ENCODE data around the gene FXYD4.

FXYD4 gene

DNA sequence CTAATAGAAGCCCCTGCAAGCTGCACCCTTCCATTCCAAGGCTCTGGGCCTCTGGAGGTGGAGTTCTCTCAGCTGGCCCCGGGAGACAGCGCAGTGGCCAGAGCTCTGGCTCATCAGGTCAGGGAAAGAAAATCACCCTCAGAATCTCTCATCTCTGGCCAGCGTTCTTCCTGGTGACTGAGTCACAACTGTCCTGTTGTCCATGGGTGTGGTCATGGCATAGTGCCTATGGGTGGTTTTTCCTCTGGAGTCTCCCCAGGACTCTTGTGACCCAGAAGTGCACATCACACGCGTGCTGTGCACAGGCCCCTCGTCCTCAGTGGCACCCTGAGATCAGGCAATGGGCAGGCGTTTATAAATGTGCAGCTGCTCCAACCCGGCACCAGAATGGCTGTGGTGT, 27.4 kb upstream of the FXYD4 start:
- DNase-seq (ENCODE audit: low spot score) = no peak

DNA sequence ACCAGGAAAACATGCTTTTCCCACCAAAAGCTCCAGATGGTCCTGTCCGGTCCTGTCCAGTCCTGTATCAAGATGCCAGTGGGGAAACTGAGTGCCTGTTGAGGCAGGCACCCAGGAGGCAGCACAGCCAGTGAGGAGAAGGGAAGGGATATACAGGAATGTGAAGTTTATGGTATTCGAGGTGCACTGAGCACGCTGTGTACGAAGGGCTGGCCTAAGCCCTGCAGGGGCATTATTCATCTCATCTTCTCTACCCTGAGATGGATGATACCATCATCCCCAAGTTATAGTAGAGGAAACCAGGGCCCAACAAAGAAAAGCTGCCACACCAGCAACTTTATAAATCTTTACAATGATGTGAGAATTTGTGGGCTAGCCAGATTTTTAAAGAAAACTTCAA, 23.4 kb upstream of the FXYD4 start:
- DNase-seq (ENCODE audit: low spot score) = no peak

DNA sequence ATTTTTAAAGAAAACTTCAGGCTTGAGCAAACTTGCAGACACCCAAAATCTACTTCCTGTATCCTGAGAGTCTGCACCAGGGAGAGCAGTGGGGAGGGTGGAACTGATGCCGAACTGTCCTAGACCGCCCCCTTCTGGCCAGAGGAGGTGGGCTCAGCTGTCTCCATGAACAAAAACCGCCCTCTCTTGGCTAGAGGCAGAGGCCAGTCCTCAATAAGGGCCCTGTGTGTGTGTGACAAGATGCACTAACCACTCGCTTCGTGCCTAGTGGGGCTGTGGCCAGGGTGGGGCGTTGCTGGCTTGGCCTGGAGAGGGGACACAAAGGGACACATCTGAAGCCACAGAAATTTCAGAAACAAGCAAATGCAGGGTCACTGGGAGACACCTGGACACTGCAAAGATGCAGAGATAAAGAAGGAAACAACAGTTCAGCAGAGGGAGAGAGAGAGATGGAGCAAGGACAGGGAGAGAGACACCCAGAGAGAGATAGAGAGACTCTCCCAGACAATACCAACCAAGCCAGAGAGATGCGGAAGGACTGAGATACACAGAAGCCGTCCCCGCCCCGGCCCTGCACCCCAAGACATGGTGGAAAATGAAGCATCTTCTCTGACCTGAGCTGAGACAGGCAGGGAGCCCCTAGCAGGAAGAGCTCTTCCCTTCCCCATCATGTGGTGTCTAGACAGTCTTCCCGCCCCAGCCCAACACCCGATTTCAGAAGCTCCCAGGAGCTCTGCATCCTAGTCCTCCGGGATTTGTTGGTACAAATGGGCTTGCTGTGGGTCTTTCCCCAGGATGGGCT, 22.7 kb upstream of the FXYD4 start:
- peak; percentile 91 for DNase-seq (ENCODE audit: low spot score)

DNA sequence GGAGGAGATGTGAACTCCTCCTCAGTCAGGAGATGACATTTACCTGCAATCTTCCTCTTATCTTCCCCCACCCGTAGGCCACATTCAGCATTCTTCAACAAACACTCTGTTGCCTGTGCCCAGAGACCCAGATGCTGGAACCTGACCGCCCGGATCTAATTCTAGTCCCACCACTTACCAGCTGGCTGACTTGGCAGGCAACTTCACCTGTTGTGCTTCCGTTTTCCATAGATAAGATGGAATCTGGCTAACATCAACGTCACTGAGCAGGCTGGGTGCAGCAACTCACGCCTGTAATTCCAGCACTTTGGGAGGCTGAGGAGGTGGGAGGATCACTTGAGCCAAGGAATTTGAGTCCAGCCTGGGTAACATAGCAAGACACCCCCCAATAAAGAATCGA, 21.3 kb upstream of the FXYD4 start:
- DNase-seq (ENCODE audit: low spot score) = no peak

DNA sequence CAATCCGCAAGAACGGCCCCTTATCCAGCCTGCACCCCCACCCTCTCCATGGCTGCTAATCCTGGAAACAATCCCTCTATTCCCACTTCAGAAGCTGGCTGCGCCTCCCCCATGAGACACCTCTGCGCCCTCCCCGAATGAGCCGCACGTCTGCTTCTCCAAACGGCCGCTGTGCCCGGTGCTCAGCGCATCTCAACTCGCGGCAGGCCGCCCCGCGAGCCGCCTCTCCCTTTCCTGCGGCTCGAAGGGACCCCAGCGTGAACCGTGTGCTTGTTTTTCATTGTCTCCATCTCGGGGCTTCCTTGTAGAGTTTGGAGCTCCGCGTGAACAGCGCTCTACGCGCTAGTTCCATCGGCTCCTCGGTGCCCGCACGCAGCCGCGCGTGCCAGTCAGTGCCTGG, 20.8 kb upstream of the FXYD4 start:
- no peak for DNase-seq (ENCODE audit: low spot score)

DNA sequence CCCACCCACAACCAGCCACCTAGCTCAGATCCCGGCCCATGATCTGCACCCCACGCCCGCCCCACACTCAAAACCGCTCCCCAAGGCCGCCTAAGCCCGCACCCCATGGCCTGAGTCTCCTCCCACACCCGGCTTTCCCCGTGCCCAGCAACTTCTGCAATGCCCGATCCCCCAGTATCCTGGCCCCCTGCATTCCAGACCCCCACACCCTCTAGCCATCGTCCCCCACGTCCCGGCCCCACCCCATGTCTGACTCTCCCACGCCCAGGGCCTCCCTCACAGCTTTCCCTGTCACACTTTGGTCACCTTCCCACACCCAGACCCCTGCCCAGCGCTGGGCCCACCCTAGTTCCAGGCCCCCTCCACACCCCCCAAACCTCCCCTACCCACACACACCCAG, 20.1 kb upstream of the FXYD4 start:
- DNase-seq (ENCODE audit: low spot score) = no peak

DNA sequence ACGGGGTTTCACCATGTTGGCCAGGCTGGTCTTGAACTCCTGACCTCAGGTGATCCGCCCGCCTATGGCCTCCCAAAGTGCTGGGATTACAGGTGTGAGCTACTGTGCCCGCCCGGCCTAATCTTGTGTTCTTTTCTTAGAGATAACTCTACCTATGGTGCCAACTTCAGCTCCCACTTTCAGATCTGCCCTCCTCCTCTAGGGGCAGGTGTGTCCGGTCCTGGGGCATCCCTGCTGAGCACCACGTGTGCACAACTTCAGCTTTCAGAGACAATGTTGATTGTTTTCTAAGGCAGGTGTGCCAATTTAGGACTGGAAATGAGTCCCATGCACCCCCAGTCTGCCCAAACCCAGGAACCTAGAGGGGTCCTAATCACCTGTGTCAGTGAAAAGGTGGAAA, 18.5 kb upstream of the FXYD4 start:
- DNase-seq (ENCODE audit: low spot score) = no peak

DNA sequence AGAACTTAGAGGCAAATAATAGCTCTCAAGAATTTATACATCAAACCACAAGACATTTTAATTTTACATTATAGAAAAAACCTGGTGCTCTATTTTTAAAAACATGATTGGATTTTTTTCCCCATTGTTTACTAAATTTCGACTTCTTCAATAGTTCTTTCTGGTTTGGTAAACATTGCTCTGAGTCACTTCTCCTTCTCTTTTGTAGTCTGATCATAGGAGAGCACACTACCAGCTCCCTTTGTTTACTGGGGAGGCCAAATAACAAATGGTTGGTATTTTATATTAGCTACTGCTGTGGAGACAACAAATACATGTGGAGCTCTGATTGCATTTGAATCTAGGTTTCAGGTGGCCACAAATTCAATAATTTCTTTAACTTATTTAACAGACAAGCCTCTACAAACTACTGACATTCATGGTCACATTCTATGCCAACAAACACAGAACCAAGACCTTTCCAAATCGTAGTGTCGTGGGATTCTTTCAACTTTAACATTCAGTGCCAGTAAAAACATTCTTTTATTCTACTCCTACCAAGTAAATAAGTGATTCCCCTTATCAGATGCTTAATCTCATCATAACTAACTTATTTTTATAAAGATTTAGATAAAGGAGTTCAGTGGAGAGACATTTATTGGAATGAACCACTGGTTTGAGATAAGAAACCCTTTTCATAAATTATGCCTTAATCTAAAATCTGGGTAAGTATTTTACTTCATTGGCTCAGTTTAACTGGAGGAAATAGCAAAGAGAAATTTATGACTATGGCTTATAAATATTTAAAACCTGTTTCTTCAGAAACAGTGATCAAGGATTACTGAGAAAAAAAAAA, 17.7 kb upstream of the FXYD4 start:
- no peak for DNase-seq (ENCODE audit: low spot score)

DNA sequence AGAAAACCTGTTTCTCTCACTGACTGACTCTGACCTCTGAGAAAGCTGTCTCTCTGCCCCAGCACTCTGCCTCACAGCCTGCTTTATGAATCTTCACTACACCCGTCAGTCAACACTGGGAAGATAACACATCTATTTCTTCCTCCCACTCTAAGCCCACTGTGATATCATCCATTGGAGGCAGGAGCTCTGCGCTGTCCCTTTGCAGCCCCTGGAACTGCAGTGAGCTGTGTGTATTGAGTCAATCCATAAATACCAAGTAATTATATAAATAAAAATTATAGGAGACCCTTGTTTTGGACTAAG, 17.2 kb upstream of the FXYD4 start:
- DNase-seq (ENCODE audit: low spot score) = no peak

DNA sequence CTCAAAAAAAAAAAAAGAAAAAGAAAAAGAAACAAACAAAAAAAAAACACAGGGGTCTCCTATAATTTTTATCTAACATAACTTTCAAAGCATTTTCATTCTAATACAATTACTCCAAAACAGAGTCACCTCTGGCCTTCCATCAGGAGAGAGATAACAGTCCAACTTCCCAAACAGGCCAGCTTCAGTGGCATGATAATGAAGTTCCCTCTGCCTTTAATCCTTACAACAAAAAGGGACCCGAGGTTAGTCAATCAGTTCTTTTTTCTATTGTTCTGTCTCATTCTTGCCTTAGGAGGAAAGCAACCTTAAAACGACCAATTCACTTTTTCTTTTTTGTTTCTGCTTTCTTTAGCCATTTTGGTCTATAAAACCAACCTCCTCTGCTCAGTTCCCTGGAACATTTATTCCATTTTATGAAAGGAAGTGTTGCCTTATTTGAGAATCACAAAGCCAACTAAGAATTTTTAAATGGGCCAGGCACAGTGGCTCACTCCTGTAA, 16.5 kb upstream of the FXYD4 start:
- no peak for DNase-seq (ENCODE audit: low spot score)

DNA sequence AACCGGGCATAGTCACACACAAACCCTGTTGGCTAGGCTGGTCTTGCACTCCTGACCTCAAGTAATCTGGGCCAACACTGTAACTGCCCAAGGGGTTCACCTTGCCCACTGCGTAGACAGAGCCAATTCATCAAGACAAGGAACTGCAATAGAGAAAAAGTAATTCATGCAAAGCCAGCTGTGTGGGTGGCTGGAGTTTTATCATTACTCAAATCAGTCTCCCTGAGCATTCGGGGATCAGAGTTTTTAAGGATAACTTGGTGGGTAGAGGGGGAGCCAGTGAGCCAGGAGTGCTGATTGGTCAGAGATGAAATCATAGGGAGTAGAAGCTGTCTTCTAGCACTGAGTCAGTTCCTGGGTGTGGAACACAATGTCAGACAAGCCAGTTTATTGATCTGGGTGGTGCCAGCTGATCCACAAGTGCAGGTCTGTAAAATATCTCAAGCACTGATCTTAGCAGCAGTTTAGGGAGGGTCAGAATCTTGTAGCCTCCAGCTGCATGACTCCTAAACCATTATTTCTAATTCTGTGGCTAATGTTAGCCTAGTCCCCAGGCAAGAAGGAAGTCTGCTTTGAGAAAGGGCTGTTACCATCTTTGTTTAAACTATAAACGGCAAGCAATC, 15.6 kb upstream of the FXYD4 start:
- no peak for DNase-seq (ENCODE audit: low spot score)

DNA sequence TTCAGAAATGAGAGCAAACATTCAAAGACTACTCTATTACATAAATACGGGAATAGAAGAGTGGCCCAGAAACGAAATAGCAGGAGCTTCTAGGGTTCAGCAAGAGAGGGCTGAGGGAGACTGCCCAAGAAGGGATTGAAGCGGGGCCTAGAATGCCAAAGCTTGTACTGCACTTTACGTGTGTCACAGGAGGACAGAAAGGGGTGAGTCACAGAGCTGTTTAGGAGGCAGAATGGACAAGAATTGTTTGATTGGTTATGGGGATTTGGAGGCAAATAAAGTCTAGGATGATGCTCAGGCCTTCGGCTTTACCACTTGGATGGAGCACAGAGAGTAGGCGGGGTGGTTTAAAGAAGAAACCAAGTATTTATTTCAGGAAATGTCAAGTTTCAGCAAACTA, 11.3 kb upstream of the FXYD4 start:
- DNase-seq (ENCODE audit: low spot score) = no peak

DNA sequence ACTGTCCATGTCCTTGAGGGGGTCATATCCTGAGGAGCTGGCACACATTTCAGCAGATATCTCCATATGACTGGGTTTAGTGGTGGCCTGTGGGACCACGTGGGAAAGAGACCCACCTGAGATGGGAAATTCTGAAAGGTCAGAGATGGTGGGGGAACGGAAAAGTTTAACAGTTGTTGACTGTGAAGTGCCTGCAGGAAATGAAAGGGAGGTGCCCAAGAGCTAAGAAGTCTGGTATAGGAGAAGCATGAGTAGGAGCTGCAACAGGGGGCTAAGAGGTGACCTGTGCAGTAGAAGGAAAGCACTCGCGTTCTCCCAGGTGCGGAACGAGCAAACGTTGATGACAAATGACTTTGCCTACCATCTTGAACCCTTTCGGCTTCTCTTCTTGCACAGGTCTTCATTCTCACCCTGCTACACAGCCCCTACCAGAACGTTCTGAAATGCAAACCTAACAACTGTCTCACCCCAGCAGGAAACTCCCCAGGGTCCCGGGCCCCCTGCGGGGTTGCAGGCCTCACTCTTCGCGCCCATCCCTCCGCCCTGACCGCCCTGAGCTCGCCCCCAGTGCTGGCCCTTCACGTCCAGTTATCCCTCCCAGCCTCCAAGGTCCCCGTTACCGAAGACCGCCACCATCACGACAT, 9.8 kb upstream of the FXYD4 start:
- no peak for DNase-seq (ENCODE audit: low spot score)

DNA sequence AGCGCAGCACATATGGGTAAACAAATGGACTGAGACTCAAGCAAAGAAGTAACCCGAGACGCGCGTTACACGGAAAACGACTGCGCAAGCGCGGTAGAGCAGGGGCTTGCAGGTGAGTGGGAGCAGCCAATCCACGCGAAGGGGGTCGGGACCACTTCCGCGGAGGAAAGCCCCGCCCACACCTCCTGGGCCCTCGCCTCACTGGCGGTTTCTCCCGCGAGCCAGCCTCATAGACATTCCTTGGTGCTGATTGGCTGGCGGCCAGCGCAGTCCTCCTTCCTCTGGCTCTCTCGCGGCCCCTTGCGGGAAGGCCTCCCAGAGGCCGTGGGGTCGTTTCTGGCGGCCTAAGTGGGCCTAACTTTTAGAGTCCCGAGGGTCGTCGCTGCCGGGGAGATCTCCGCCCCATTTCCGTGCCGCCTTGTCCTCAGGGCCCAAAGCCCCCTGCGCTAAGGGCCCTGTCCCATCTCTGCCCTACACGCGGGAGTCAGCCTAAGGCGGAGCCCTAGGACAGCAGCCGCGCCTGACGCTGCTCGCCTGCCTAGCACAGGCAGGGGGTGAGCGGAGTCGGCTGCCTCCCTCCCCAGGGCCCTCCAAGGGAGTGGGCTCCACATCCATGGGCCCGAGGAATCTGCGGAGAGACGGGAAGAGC, 9.1 kb upstream of the FXYD4 start:
- DNase-seq (ENCODE audit: low spot score) = peak; percentile 85

DNA sequence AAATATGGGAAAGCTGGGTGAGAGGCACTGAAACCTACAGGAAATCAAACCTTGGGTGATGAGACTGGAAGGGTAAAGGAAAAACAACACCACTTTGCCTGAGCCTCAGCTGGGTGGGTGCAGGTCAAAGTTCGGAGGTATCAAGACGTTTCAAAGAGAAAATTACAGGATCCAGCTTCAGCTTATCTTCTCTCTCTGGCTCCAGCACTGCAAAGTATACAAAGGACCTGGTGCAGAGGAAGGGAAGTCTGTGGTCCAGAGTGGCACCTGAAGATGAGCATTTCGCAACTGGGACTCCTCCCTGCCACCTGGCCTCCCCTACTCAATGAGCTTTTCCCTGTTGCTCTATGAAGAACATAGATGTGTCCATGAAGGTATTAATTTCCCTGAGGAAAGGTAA, 6.4 kb upstream of the FXYD4 start:
- no peak for DNase-seq (ENCODE audit: low spot score)

DNA sequence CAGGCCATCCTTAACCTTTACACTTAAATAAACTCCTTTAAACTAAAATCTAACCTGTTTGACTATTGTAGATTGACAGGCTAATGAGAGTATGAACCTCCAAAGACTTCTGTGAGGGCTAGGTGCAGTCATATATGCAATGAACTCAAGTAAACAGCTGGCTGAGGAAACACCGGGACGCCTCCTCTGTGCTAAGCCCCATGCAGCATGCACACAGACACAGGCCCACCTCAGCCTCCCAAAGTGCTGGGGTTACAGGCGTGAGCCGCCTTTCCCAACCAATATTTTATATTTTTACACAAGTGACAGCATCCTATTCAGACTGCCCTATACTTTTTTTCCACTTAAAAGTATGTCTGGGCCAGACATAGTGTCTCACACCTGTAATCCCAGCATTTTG, 1.5 kb upstream of the FXYD4 start:
- no peak for DNase-seq (ENCODE audit: low spot score)

DNA sequence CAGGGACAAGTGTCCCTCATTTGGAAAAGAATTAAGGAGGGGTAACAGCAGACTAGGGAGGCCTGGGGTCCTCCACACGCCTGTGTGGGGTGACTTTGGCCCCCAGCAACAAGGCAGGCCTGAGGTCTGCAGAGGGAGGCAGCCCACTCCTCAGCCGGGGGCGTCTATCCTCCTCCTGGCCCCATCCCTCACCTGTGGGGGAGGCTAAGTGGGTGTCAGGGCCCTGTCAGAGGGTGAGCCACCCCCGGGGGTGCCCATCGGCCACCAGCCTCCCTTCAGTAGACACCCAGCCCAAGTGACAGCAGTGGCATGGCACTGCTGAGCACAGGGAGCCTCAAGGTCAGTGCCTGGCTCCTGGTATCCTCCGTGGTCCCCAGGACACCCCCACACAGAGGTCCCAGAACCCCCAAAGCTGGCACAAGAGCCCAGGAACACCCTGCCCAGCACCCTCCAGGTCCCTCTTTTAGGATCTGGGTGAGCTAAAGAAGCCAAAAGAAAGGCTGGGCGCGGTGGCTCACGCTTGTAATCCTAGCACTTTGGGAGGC, 693 bp upstream of the FXYD4 start:
- no peak for DNase-seq (ENCODE audit: low spot score)

DNA sequence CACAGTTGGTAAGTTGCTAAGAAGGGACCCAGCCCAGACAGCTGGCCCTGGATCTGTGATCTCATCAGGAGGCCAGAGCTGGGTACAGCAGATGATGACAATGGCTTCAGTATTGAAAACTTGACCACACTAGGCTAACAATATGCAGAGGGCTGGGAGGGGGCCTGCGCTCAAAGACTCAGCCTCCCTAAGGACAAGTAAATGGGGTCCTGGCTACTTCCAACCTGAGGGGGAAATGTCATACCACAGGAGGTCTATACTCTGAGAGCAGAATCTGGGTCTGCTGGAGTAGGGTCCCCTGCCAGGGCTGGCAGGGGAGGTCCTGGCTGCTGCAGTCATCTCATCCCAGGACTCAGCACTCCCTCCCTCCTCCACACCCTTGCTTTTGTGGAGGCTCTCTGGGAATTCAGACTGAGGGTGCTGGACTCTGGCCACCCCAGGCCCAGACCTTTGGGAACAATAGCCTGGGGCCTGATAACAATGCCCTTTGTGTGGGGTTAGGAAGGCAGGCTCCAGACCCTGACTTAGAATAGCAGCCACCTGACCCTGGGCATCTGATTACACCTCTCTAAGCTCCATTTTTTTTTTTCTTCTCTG, 1.4 kb downstream of the FXYD4 start:
- DNase-seq (ENCODE audit: low spot score) = no peak

DNA sequence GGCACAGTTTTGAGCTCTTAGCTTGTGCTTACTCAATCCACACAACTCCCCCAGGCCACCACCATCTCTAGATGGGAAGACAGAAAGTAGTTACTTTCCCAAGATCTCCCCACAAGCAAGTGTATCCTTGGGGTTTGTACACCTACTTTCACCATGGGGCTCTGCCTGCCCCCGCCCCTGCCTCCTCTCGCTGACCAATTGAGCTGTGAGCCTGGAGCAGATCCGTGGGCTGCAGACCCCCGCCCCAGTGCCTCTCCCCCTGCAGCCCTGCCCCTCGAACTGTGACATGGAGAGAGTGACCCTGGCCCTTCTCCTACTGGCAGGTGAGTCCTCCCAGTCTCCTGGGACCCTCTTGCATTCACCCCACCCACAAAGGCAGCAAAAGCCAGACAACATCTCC, 2.0 kb downstream of the FXYD4 start:
- DNase-seq (ENCODE audit: low spot score) = no peak

DNA sequence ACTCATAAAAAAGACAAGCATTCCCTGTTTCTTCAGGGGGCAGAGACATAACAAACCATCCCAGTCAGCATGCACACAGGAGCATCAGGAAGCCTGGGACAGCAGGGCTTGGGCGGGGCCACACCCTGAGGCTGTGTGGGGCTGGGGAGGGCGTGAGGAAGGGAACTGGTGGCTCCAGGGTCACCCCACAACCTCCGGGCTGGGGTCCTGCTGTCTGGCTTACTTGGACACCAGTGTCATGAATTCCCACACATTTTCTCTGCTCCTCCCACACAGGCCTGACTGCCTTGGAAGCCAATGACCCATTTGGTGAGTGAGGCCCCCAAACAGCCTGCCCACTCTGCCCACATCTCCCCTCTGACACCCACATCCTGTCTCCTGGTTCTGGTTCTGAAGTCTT, 2.8 kb downstream of the FXYD4 start:
- no peak for DNase-seq (ENCODE audit: low spot score)

DNA sequence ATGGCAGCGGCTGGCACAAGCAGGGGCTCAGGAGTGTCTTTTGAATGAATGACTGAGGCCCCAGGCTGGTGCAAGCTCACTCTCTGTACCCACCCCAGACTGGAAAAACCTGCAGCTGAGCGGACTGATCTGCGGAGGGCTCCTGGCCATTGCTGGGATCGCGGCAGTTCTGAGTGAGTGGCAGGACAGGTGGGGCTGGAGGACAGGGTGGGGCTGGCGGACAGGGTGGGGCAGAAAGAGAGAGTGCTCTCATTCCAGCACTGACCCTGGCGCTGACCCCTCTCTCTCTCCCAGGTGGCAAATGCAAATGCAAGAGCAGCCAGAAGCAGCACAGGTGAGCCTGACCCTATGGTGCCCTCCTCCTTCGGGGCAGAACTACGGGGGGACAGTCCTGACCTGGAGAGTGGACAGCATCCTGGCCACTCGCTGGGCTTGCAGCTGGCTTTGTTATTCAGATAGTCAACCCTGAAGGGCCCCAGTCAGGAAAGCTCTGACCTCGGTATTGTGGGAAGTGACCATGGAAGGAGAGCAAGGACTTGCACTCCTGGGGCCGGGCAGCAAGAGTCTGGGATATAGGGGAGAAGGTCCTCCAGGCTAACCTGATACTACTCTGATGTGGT, 4.1 kb downstream of the FXYD4 start:
- no peak for DNase-seq (ENCODE audit: low spot score)
